ENCODE results near the gene MROH7.

MROH7 gene

GRCh38 chr1:54652168-54652567 lies 10.6 kb downstream of the MROH7 start:
- no peak for FAIRE-seq

- FAIRE-seq = no peak
Observed at GRCh38 chr1:54653036-54653435, 11.4 kb downstream of the MROH7 start.

- FAIRE-seq = no peak
Observed at GRCh38 chr1:54658164-54658913, 16.8 kb downstream of the MROH7 start.

GRCh38 chr1:54663725-54664124 lies 22.1 kb downstream of the MROH7 start:
- no peak for FAIRE-seq

- no peak for FAIRE-seq
Observed at GRCh38 chr1:54664364-54664763, 22.8 kb downstream of the MROH7 start.

DNA sequence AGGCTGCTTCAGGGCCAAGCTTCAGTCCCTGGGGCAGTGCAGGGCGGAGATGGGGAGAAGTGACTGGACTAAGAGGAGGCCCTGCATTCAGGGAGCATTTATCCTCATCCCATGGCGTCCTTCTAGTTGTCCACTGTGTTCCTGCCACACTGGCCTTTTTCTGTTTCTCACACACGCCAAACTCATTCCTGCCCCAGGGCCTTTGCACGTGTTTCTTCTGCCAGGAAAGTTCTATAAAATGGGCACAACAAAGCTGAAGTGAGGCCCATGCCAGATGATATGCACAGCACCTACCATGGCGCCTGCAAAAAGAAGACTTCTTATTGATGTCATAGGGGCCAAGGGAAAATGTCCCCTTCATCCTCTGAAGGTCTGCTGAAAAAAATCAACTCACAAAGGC lies 24.3 kb downstream of the MROH7 start:
- FAIRE-seq = no peak

DNA sequence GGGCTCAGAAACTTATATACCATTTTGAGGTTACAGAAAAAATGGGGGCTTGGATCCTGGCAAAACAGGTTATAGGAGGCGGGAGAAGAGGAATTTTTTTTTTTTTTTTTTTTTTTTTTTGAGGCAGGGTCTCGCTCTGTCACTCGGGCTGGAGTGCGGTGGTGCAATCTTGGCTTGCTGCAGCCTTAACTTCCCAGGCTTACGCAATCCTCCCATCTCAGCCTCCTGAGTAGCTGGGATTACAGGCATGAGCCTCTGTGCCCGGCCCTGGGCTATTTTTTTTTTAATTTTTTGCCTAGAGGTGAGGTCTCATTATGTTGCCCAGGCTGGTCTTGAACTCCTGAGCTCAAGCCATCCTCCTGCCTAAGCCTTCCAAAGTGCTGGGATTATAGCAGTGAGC lies 24.7 kb downstream of the MROH7 start:
- FAIRE-seq = no peak

GRCh38 chr1:54667797-54668196 lies 26.2 kb downstream of the MROH7 start:
- no peak for FAIRE-seq

DNA sequence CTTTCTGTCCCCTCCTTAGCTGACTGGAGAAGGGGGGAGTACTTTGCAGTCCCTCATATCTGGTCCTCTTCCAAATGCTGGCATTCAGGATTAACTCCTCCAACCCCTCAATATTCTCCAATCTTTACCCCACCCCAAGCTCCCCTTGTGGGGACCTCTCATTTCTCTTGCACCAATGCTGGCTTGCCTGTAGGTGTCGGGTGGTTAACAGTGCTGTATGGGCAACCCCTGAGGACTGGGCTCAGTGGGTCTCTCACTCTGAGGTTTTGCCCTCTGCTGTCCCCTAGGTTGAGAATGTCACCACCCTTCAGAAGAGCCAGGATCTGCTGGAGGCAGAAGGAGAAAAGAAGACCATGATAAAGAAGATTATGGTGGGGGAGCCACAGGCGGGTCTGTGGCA lies 27.0 kb downstream of the MROH7 start:
- FAIRE-seq = no peak

- FAIRE-seq = no peak
Observed at GRCh38 chr1:54671985-54672608, 30.5 kb downstream of the MROH7 start.

- no peak for FAIRE-seq
Observed at GRCh38 chr1:54678776-54679643, 37.4 kb downstream of the MROH7 start.

DNA sequence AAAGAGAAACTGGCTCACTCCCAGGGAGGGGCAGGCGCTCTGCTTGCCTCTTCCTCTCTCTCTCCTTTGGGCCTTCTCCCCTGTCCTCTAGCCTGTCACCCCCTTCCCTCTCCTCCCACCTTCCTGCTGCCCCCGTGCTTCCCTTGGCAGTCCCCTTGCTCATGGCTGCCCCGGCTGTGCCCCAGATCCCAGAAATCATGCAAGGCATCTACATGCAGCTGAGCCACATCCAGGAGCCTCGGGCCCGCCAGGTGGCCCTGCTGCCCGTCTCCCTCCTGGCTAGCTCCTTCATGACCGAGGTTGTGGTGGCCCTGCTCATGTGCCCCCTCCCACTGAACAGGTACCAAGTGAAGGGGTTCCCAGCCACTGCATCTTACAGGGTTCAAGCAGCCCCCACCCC lies 38.1 kb downstream of the MROH7 start:
- no peak for FAIRE-seq

GRCh38 chr1:54680387-54680786 lies 38.8 kb downstream of the MROH7 start:
- no peak for FAIRE-seq

- no peak for FAIRE-seq
Observed at GRCh38 chr1:54681358-54681757, 39.8 kb downstream of the MROH7 start.

DNA sequence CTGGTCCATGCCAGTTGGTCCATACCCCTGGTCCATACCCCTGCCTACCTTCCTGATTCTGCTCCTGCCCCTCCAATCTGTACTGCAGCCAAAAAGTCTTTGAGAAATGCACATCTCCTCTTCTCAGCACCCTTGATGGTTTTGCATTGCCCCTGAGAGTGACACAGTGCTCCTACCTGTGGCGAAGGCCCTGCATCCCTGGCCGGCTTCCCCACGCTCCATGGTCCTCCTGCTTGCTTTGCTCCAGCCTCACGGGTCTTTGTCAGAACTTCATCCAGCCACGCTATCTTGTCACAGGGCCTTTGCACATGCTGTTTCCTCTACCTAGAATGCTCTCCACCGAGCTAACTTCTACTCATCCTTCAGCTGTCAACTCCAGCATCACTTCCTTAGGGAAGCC lies 41.9 kb downstream of the MROH7 start:
- no peak for FAIRE-seq

DNA sequence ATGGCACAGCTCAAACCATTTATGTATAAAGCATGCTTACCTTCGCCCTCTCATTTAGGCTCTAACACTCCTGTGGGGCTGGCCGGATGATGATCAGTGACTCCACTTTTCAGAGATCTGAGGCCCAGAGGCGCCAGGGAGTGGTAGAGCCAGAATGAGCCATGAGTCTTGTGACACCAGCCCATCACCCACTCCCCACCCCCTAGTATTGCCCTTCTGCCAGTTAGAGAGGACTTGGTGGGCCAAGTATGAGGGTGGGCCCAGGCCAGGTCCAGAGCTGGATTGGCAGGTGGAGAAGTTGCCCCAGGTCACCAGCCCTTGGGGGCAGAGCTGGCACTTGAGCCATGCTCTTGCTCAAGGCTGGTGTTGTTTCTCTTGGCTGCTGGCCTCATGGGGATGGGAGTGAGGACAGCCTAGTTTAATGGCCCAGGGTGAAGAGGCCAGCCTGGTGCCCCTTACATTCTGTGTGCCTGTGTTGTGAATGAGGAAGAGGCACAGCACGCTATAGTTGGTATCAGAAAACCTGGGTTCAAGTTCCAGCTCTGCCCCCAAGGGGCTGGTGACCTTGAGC lies 43.8 kb downstream of the MROH7 start:
- no peak for FAIRE-seq

DNA sequence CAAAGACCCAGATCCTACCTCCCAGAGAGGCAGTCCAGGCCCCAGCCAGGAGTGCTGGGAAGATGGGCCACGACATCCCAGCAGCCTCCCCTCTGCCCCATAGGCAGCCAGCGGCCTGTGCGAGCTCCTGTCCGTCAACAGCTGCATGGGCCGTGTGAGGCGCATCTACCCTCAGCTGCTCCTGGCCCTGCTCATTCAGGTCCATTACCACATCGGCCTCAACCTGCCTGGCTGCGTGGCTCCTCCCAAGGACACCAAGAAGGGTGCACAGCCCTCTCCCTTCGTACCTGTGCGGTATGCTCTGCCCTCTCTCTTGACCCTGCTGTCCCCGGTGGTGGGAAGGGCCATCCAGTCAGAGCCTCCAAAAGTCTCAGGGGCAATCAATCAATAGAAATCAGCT lies 44.6 kb downstream of the MROH7 start:
- no peak for FAIRE-seq

DNA sequence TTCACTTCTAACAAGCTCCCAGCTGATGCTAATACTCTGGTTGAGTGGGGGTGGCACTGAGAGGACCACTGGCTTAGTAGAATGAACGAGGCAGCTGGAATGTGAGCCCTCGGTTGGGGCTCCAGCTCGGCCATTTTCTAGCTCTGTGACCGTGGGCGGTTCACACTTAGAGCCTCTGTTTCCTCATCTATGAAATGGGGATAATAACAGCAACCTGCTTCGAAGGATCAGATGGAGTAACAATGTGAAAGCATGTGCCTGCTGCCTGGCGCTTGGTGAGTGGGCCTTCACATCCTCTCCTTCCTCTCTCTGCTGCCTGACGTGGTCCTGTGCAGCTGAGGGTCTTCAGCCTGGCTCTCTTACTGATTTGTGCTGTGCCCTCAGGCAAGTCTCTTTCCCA lies 53.2 kb downstream of the MROH7 start:
- no peak for FAIRE-seq

- no peak for FAIRE-seq
Observed at GRCh38 chr1:54695221-54695620, 53.6 kb downstream of the MROH7 start.

GRCh38 chr1:54695764-54696163 lies 54.2 kb downstream of the MROH7 start:
- FAIRE-seq = no peak

GRCh38 chr1:54696262-54696661 lies 54.7 kb downstream of the MROH7 start:
- no peak for FAIRE-seq

DNA sequence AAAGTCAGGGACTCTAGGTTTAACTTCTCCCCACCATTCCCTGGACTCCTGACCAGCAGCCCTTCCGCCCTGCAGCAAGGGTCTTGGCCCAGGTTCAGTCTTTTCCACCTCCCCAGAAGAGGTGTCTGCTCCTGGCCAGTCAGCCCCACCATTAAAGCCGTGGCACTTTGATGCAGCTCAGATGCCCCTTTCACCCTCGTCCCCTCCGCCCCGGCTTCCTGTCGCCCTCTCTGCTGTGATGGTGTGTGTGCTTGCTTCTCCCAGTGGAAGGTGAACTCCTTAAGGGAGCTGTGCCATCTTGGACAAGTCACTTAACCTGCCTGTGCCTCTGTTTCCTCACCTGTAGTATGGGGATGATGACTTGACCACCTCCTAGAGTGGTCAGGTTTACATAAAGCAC lies 56.3 kb downstream of the MROH7 start:
- no peak for FAIRE-seq

GRCh38 chr1:54698346-54698745 lies 56.8 kb downstream of the MROH7 start:
- FAIRE-seq = no peak

All from TTC549 (cell line).